Activated CD4-positive, alpha-beta memory T cell treated with anti-CD3 and anti-CD28 coated beads, Interleukin-2, amount 10 ng/mL, durations not matched to agents 7 days and 5 days (primary cell): ENCODE results near the gene TXNRD1. TPM values are rescaled to one million over a fixed set of nuclear protein-coding genes. Genes with fewer than 3 reads are reported as not detected.
"Not testable (repeated sequence)": the region's sequence is repeated elsewhere in the genome, so short reads cannot be mapped to it uniquely, and the experiment has no call there.

ENCODE experiments used
- CTCF ChIA-PET: fragments of 350-600 bp; sonication (Branson Sonifier 250); formaldehyde crosslinking; loops from one replicate; lab custom pipeline; 2021; ENCODE audit warnings: antibody characterized with exemption, inconsistent platforms; lab: Charles Lee
- POLR2A ChIA-PET: fragments of 350-600 bp; sonication (Branson Sonifier 250); formaldehyde crosslinking; loops from one replicate; lab custom pipeline; 2021; ENCODE audit warnings: antibody characterized with exemption; lab: Charles Lee
- DNase-seq: peaks from one replicate; pipeline ENCODE4 v3.0.0-alpha.2; 2020
- H3K27ac Mint-ChIP-seq: one replicate; pipeline ENCODE4 v1.8.0; 2021; ENCODE audit warnings: mild to moderate bottlenecking, mixed read lengths
- H3K27me3 Mint-ChIP-seq: one replicate; pipeline ENCODE4 v1.8.0; 2021; ENCODE audit warnings: mixed read lengths
- H3K36me3 Mint-ChIP-seq: one replicate; pipeline ENCODE4 v1.8.0; 2021; ENCODE audit warnings: low read depth, mixed read lengths
- H3K4me1 Mint-ChIP-seq: one replicate; pipeline ENCODE4 v1.8.0; 2021; ENCODE audit warnings: mixed read lengths
- H3K4me3 Mint-ChIP-seq: one replicate; pipeline ENCODE4 v1.8.0; 2021; ENCODE audit warnings: mild to moderate bottlenecking, mixed read lengths
- H3K9me3 Mint-ChIP-seq: one replicate; pipeline ENCODE4 v1.8.0; 2021; ENCODE audit warnings: mixed read lengths
- total RNA-seq, 2 experiments: library from RNA; stranded (reverse); gene quantifications; one replicate each; pipeline ENCODE4 v1.2.3, GENCODE V29; 2021

TXNRD1 gene
- total RNA-seq, 2 experiments from 2014 or later = 108 to 112 TPM

DNA sequence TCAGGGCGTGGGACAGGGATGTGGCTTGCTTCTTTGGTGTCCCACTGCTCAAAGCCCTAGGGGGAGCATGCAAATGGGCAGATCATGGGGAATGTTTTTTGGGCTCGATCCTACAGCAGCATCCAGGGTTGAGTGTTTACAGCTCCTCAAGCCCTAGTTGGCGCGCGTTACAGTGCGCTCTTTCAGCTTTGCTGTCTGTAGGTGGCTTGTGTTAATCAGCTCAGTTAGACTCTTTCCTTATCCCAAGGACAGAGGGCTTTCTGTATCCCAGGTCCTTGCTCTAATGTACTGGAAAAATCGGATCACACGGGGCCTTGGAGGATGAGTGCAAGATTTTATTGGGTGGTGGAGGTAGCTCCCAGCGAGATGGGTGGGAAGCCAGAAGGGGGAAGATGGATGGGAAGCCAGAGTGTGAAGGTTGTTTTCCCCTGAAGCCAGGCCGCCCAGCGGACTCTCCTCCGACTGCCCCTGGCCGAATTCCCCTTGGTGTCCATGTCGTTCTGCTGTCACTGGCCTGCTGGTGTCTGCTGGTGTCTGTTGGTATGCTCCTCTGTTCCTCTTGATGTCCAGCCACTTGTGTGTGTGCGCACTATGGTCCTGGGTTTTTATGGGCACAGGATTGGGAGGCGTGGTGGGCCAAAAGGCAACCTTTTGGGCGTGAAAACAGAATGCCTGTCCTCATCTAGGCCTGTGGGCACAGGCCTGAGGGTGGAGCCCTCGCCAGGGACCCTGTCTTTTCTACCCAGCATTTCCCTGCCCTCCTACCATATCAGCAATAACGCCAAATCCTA lies 10.7 kb upstream of the TXNRD1 start:
- POLR2A ChIA-PET = no interaction called here
- Mint-ChIP-seq H3K9me3 (peaks cover 6% of the 10 kb centered on the region), H3K36me3 (peaks cover 6% of the 10 kb centered on the region), H3K4me1 (peaks cover 3% of the 10 kb centered on the region), H3K27me3 (peaks cover 9% of the 10 kb centered on the region), H3K4me3 (no peak overlapping the region), H3K27ac (no peak overlapping the region)
- DNase-seq = no peak
- CTCF ChIA-PET = interaction anchor here (0.8 to 6.9 kb wide), 2 partner anchors 154 to 155 kb away, joined by 3 to 40 read pairs; no protein-coding TSS in a partner anchor

DNA sequence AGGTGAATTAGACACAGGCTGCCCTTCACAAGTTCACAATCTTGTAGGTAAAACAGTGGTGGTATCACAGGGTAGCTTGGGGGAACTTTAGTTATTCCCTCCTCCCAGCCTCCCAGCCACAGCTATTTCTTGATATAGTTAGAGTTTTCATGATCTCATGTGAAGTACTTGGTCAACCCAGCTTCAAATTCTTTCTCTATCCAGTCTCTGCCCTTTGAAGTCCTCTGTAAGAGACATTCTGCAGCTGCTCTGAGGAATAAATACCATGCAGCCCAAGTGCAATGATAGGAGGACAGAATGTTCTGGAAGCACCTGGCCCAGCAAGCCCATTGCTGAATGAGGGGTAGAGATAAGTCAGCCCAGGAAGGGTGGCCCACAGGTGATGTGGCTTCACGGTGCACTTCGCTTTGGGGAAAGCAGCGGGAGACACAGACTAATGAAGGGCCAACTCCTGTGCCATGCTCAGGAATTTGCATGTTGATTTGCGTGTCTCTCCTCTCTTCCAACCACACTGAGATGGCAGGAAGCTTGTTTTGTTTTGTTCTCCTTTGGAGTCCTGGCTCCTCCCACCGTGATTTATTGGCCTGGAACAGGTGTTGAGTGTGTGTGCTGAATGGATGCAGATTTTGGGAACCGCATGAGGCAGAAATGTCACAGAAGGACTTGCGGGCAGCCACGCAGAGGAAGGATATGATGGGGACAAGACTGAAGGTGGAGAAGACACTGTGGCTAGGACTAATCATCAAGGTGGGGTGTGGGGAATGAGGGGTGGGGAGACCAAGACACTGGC lies 8.0 kb upstream of the TXNRD1 start:
- no peak for DNase-seq
- ChIA-PET CTCF (interaction anchor here (1.1 kb wide), 1 partner anchor 151 kb away, joined by 3 read pairs; no protein-coding TSS in a partner anchor), POLR2A (no interaction called here)
- no peaks in the 10 kb centered on the region for H3K27me3 Mint-ChIP-seq
- no peaks in the 10 kb centered on the region for H3K36me3 Mint-ChIP-seq
- H3K4me1 Mint-ChIP-seq = no peaks in the 10 kb centered on the region
- H3K27ac Mint-ChIP-seq = no peak overlapping the region
- no peaks in the 10 kb centered on the region for H3K9me3 Mint-ChIP-seq
- H3K4me3 Mint-ChIP-seq = no peak overlapping the region

DNA sequence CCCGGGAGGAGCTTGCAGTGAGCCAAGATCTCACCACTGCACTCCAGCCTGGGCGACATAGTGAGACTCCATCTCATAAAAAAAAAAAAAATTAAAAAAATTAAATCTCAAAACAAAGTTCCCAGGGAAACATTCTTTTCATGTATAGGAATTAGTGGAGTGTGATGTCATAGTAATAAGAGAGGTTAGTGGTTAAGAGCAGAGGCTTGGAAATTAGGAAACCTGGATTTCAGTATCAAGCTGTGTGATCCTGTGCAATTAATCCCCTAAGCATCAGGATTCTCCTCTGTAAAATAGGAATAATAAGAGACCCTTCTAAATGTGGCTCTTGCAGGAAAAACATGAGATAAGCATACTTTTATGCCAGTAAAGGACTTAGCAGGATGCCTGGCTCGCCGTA lies 3.1 kb upstream of the TXNRD1 start:
- Mint-ChIP-seq H3K4me3 (no peak overlapping the region), H3K9me3 (no peaks in the 10 kb centered on the region), H3K27ac (no peak overlapping the region), H3K4me1 (peaks cover 17% of the 10 kb centered on the region), H3K27me3 (peaks cover 6% of the 10 kb centered on the region), H3K36me3 (peaks cover 4% of the 10 kb centered on the region)
- no peak for DNase-seq
- ChIA-PET POLR2A (no interaction called here), CTCF (no interaction called here)

DNA sequence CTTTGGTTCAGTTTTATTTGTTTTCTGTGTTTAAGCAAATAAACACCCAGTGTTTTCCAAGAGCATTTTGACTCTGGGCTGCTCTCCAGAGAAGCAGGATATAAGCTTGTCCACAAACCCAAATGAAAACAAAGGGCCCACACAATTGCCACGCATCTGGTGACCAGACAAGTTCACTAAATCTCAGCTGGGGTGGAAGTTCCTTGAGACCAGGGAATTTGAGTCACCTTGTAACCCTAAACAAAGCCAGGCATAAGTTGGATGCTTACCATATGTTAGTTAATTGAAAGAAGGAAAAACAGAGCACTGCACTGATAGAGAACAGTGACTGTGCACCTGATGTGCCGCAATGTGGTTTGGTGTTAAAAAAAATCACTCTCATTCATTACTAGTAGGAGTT lies 1.6 kb upstream of the TXNRD1 start:
- Mint-ChIP-seq H3K36me3 (peaks cover 4% of the 10 kb centered on the region), H3K27ac (no peak overlapping the region), H3K27me3 (peaks cover 6% of the 10 kb centered on the region), H3K4me1 (peaks cover 28% of the 10 kb centered on the region), H3K9me3 (no peaks in the 10 kb centered on the region), H3K4me3 (no peak overlapping the region)
- POLR2A ChIA-PET = interaction anchor here (1.2 kb wide), 1 partner anchor 73 kb away, joined by 3 read pairs; no protein-coding TSS in a partner anchor
- CTCF ChIA-PET = interaction anchor here (0.7 to 1.2 kb wide), 5 partner anchors 21 to 452 kb away, joined by 3 to 5 read pairs (median 3); no protein-coding TSS in a partner anchor
- DNase-seq = no peak

DNA sequence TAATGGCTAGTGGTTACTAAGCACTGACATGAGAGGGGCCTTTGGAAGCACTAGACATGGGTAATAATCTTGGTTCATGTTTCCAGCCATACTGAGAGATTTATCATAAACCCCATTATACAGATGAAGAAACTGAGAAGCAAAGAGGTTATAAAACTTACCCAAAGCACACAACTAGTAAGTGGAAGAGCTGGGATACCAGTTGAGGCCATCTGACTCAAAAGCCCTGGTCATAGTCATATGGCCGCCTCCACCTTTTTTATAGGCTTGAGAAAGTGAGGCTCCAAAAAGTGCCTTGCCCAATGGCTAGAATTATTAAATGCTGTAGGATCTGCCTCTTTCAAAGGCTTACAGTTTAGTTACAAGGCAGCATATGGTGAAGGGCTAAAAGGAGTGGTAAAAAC lies 944 bp downstream of the TXNRD1 start:
- peak overlapping the region; percentile 76 for H3K4me3 Mint-ChIP-seq
- no peaks in the 10 kb centered on the region for H3K9me3 Mint-ChIP-seq
- peak overlapping the region; percentile 26 for H3K27ac Mint-ChIP-seq
- ChIA-PET POLR2A (interaction anchor here (0.6 to 6.0 kb wide), 3 partner anchors 73 to 108 kb away, joined by 3 to 93 read pairs (median 3); partner anchors contain the start of gene EID3), CTCF (interaction anchor here (1.4 to 7.6 kb wide), 3 partner anchors 16 to 121 kb away, joined by 3 to 76 read pairs (median 4); no protein-coding TSS in a partner anchor)
- H3K36me3 Mint-ChIP-seq = peaks cover 6% of the 10 kb centered on the region
- H3K27me3 Mint-ChIP-seq = peaks cover 6% of the 10 kb centered on the region
- no peak for DNase-seq
- peaks cover 49% of the 10 kb centered on the region for H3K4me1 Mint-ChIP-seq

DNA sequence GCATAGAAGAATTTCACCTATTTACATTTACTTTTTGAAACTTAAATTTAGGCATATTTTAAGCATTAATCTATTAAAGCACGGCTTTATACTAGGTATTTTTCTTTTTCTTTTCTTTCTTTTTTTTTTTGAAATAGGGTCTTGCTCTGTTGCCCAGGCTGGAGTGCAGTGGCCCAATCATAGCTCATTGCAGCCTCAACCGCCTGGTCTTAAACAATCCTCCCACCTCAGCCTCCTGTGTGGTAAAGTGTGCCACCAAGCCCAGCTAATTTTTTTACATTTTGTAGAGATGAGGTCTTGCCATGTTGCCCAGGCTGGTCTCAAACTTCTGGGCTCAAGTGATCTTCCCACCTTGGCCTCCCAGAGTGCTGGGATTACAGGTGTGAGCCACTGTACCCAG lies 2.9 kb downstream of the TXNRD1 start:
- not testable (repeated sequence) for H3K36me3 Mint-ChIP-seq, H3K4me3 Mint-ChIP-seq, H3K9me3 Mint-ChIP-seq, DNase-seq
- Mint-ChIP-seq H3K27ac (peak overlapping the region; percentile 76), H3K4me1 (peaks cover 56% of the 10 kb centered on the region), H3K27me3 (peaks cover 16% of the 10 kb centered on the region)
- CTCF ChIA-PET = interaction anchor here (0.6 to 7.6 kb wide), 3 partner anchors 69 to 142 kb away, joined by 3 to 76 read pairs (median 6); no protein-coding TSS in a partner anchor
- POLR2A ChIA-PET = interaction anchor here (0.7 to 6.0 kb wide), 2 partner anchors 71 to 100 kb away, joined by 3 to 93 read pairs; no protein-coding TSS in a partner anchor

DNA sequence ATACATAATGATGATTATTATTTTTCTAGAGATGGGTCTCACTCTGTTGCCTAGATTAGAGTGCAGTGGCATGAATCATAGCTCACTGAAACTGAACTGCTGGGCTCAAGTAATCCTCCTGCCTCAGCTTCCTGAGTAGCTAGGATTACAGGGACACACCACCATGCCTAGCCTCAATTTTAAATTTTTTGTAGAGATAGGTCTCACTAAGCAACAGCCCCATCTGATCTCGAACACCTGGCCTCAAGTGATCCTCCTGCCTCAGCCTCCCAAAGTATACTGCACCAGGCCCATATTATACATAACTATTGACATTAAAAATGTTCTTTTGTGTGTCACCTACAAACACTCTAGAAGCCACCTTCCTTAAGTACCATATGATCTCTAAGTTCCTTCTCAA lies 3.4 kb downstream of the TXNRD1 start:
- no peak for DNase-seq
- CTCF ChIA-PET = interaction anchor here (1.9 to 7.6 kb wide), 2 partner anchors 69 to 140 kb away, joined by 6 to 76 read pairs; no protein-coding TSS in a partner anchor
- Mint-ChIP-seq H3K27me3 (peaks cover 20% of the 10 kb centered on the region), H3K4me1 (peaks cover 56% of the 10 kb centered on the region), H3K36me3 (peaks cover 6% of the 10 kb centered on the region), H3K27ac (peak overlapping the region; percentile 76), H3K4me3 (no peak overlapping the region), H3K9me3 (no peaks in the 10 kb centered on the region)
- POLR2A ChIA-PET = interaction anchor here (1.9 to 6.0 kb wide), 2 partner anchors 70 to 85 kb away, joined by 7 to 93 read pairs; partner anchors contain the start of gene EID3

DNA sequence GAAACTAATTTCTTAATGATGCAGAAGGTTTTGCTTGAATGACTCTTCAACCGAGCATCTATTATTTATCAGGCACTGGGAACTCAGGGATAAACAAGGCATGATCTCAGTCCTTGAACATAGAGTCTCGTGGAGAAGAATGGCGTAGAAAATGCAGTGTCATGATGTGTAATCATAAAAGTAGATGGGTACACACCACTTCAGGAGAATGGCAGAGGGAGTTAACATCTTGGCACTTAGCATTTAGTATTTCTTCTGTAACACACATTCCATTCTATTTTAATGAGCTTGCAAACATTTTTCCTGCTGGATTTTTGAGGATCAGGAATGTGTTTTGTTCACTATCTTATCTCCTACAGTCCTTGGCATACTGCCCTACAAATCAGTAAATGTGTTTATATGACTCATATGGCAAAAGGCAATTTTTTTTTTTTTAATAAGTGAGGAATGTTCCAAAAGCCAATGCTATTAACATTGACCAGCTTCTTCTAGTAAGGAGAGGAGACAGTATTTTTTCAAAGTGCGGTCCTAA lies 3.8 kb downstream of the TXNRD1 start:
- peaks cover 22% of the 10 kb centered on the region for H3K27me3 Mint-ChIP-seq
- CTCF ChIA-PET = interaction anchor here (0.7 to 7.6 kb wide), 6 partner anchors 23 to 1101 kb away, joined by 3 to 76 read pairs (median 4); partner anchors contain the start of gene EID3
- H3K4me1 Mint-ChIP-seq = peaks cover 57% of the 10 kb centered on the region
- H3K9me3 Mint-ChIP-seq = no peaks in the 10 kb centered on the region
- peaks cover 6% of the 10 kb centered on the region for H3K36me3 Mint-ChIP-seq
- POLR2A ChIA-PET = interaction anchor here (0.8 to 6.0 kb wide), 7 partner anchors 11 to 468 kb away, joined by 3 to 93 read pairs (median 6); partner anchors contain the start of gene EID3
- H3K4me3 Mint-ChIP-seq = no peak overlapping the region
- H3K27ac Mint-ChIP-seq = peak overlapping the region; percentile 76
- DNase-seq = no peak

DNA sequence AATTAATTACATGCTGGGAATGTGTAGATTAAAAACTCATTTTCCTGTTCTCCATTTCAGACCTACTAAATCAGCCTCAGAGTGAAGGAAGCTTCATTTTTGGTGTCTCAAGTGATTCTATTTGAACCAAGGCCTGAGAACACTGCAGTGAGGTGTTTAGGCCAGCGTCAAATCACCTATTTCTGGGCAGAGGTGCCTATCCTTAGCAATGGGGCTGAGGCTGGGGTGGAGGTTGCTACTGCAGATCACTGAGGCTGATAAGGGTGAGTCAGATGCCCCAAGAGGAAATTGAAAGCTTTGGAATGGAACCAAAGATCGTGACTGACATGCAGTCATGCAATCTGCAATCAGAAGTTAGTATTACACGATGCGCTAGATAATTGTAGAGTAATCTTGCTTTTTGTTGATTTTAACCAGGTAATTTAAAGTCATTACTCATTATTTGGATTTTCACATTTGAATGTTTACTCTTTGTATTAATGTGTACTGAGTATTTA lies 4.4 kb downstream of the TXNRD1 start:
- H3K27me3 Mint-ChIP-seq = peaks cover 25% of the 10 kb centered on the region
- POLR2A ChIA-PET = interaction anchor here (0.8 to 6.0 kb wide), 7 partner anchors 11 to 468 kb away, joined by 3 to 93 read pairs (median 6); partner anchors contain the start of gene EID3
- peak; percentile 83 for DNase-seq
- peaks cover 57% of the 10 kb centered on the region for H3K4me1 Mint-ChIP-seq
- H3K4me3 Mint-ChIP-seq = peak overlapping the region; percentile 2
- CTCF ChIA-PET = interaction anchor here (0.7 to 7.6 kb wide), 6 partner anchors 22 to 1100 kb away, joined by 3 to 76 read pairs (median 4); partner anchors contain the start of gene EID3
- peaks cover 3% of the 10 kb centered on the region for H3K9me3 Mint-ChIP-seq
- H3K27ac Mint-ChIP-seq = peak overlapping the region; percentile 76
- peaks cover 11% of the 10 kb centered on the region for H3K36me3 Mint-ChIP-seq

DNA sequence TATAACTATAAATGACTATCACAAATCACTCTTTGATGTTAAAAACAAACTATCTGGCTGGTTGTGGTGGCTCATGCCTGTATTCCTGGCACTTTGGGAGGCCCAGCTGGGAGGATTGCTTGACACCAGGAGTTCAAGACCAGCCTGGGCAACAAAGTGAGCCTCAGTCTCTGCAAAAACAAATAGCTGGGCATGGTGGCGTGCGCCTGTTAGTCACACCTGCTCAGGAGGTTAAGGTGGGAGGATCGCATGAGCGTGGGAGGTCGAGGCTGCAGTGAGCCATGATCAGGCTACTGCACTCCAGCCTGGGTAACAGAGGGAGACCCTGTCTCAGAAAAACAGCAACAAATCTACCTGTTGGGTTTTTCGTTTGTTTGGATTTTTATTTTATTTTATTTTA lies 5.4 kb downstream of the TXNRD1 start:
- Mint-ChIP-seq H3K4me3 (no peak overlapping the region), H3K27ac (no peak overlapping the region), H3K27me3 (peaks cover 25% of the 10 kb centered on the region), H3K4me1 (peaks cover 52% of the 10 kb centered on the region), H3K9me3 (peaks cover 7% of the 10 kb centered on the region), H3K36me3 (peaks cover 12% of the 10 kb centered on the region)
- no peak for DNase-seq
- CTCF ChIA-PET = interaction anchor here (7.6 kb wide), 1 partner anchor 67 kb away, joined by 76 read pairs; no protein-coding TSS in a partner anchor
- POLR2A ChIA-PET = interaction anchor here (1.3 to 6.0 kb wide), 3 partner anchors 12 to 68 kb away, joined by 3 to 93 read pairs (median 4); no protein-coding TSS in a partner anchor

DNA sequence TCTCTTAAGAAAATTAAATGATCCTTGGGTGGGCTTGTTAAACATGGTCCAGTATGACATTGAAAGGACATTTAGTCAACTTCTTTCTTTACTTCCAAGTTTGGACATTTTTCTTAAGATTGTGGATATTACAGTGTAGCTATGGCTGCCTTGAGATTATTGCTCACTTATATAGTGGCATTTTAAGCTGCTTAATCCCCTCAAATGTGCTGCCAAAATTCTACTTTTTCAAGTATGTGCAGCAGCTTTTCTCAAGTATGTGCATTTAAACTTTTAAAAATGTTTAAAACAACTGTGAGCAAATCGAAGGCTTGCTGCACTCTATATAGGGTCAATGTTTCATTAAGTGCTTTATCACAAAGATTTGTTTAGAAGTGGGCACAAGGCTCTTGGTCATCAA lies 7.4 kb downstream of the TXNRD1 start:
- Mint-ChIP-seq H3K27ac (no peak overlapping the region), H3K4me1 (peaks cover 37% of the 10 kb centered on the region), H3K27me3 (peaks cover 19% of the 10 kb centered on the region), H3K36me3 (peaks cover 8% of the 10 kb centered on the region), H3K4me3 (no peak overlapping the region), H3K9me3 (peaks cover 7% of the 10 kb centered on the region)
- DNase-seq = no peak
- POLR2A ChIA-PET = interaction anchor here (1.6 kb wide), 1 partner anchor 66 kb away, joined by 8 read pairs; no protein-coding TSS in a partner anchor
- CTCF ChIA-PET = interaction anchor here (1.1 kb wide), 1 partner anchor 136 kb away, joined by 3 read pairs; no protein-coding TSS in a partner anchor
